Prostate gland (tissue), 2 donors: ENCODE measurements around the gene ROBO2. TPM values are rescaled to one million over a fixed set of nuclear protein-coding genes. Genes with fewer than 3 reads are reported as not detected.

ENCODE experiments used
- DNase-seq: peaks from one replicate; pipeline ENCODE4 v3.0.0-alpha.2; 2019; ENCODE audit warnings: low spot score
- H3K27ac ChIP-seq, 2 donors: fragments of 200-600 bp; sonication (generic); 2 replicates each; pipeline ENCODE4 v1.5.1; 2017 to 2019
- H3K27me3 ChIP-seq: fragments of 200-600 bp; sonication (generic); replicated peaks from 2 replicates; pipeline ENCODE4 v1.5.1; 2019; ENCODE audit not compliant: insufficient read depth
- H3K36me3 ChIP-seq, 2 donors: fragments of 200-600 bp; sonication (generic); 1 replicate in 1 of 2; 2 replicates in 1 of 2; pipeline versions ENCODE4 v1.5.1 to v1.8.1; 2017 to 2019
- H3K4me1 ChIP-seq: fragments of 200-600 bp; sonication (generic); replicated peaks from 2 replicates; pipeline ENCODE4 v1.5.1; 2019
- H3K4me3 ChIP-seq, 2 donors: fragments of 200-600 bp; sonication (generic); 2 replicates each; pipeline ENCODE4 v1.5.1; 2017 to 2019
- H3K9me3 ChIP-seq: fragments of 200-600 bp; sonication (generic); 2 replicates; pipeline ENCODE4 v1.5.1; 2017
- POLR2A ChIP-seq: fragments of 450-650 bp; IDR thresholded peaks from one replicate; pipeline ENCODE4 v1.6.1; 2016; ENCODE audit warnings: antibody characterized with exemption, mild to moderate bottlenecking
- POLR2AphosphoS5 ChIP-seq: sonication (generic); formaldehyde crosslinking; IDR thresholded peaks from one replicate; pipeline ENCODE4 v1.6.1; 2017; ENCODE audit warnings: antibody characterized with exemption
- WGBS: methylation state at CpG from one replicate; pipeline ENCODE4 v1.1.5; 2018; 5-methylcytosine and 5-hydroxymethylcytosine counted together
- intact Hi-C: fragments of 100-400 bp; cut with DNase I; formaldehyde crosslinking; loops from one replicate; pipeline ENCODE4 v1.14.2; 2022
- total RNA-seq, 2 donors: library from RNA; depleted of rRNA; stranded (reverse); fragments of >200 nt; gene quantifications; one replicate each; pipeline ENCODE4 v1.1.0, GENCODE V29; 2016
- TF ChIP-seq, protein P1 (sequence below), 4 experiments: fragments of 200-600 bp in 2 of 4; fragments of 450-650 bp in 2 of 4; sonication (generic) in 2 of 4; IDR thresholded peaks; 1 replicate in 3 of 4; 2 replicates in 1 of 4; pipeline ENCODE4 v1.5.1; 2016 to 2019; ENCODE audit warnings: antibody characterized with exemption in 4 of 4, mild to moderate bottlenecking in 2 of 4, moderate library complexity in 2 of 4

The ROBO2 gene
- total RNA-seq, 2 donors from 2014 or later = 3.6 to 18.2 TPM

DNA sequence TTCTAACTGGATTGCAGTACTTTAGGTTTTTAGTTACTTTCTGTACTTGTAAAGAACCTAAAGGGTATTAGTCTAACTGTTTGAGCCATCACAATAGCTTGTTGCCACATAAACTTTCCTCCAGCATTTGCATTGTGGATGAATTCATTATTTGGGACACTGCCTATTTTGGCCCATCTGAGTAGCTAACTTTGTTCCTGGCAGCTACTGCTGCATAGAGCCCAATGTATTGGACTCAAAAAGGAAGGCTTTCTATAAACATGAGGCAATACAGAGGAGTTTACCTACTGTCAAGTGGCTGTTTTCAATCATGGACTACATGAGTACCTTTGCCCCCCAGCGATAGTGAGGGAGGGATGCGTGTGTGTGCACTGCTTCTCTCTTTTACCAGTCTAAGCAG, 1.9 kb downstream of the ROBO2 start:
- no peak overlapping the region for H3K27ac ChIP-seq
- H3K4me1 ChIP-seq = no peaks in the 10 kb centered on the region
- intact Hi-C loops = no loop called here
- TF ChIP-seq POLR2AphosphoS5 (no peak), POLR2A (no peak)
- TF ChIP-seq, protein P1, sequence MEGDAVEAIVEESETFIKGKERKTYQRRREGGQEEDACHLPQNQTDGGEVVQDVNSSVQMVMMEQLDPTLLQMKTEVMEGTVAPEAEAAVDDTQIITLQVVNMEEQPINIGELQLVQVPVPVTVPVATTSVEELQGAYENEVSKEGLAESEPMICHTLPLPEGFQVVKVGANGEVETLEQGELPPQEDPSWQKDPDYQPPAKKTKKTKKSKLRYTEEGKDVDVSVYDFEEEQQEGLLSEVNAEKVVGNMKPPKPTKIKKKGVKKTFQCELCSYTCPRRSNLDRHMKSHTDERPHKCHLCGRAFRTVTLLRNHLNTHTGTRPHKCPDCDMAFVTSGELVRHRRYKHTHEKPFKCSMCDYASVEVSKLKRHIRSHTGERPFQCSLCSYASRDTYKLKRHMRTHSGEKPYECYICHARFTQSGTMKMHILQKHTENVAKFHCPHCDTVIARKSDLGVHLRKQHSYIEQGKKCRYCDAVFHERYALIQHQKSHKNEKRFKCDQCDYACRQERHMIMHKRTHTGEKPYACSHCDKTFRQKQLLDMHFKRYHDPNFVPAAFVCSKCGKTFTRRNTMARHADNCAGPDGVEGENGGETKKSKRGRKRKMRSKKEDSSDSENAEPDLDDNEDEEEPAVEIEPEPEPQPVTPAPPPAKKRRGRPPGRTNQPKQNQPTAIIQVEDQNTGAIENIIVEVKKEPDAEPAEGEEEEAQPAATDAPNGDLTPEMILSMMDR (IDR thresholded peaks at IDR 0.05) = no peak
- WGBS = 82% methylated on average over 2 of the region's 2 CpGs
- no peaks in the 10 kb centered on the region for H3K27me3 ChIP-seq
- H3K4me3 ChIP-seq = no peak overlapping the region
- no peak for DNase-seq
- no peaks in the 10 kb centered on the region for H3K9me3 ChIP-seq
- no peaks in the 10 kb centered on the region for H3K36me3 ChIP-seq

DNA sequence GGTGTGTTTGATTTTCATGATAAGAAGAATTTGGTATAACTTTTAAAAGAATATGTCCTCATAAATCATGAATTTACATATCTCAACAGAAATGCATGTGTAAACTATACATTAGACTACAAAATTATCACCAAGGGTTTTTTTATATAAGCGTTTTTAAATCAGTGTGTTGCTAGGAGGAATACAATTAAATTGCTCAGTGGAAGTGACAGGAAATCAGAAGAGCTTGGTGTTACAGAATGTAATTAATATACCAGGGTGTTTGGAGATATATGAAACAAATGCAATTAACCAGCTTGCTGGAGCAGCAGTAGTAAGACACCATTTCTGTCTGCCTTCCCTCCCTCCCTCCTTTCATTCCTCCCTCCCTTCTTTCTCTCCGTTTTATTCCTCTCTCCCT, 2.4 kb downstream of the ROBO2 start:
- Histone ChIP-seq H3K36me3 (no peaks in the 10 kb centered on the region), H3K4me1 (no peaks in the 10 kb centered on the region), H3K27ac (no peak overlapping the region), H3K4me3 (no peak overlapping the region), H3K27me3 (no peaks in the 10 kb centered on the region), H3K9me3 (no peaks in the 10 kb centered on the region)
- intact Hi-C loops = no loop called here
- WGBS = 62% methylated on average over 2 of the region's 2 CpGs
- TF ChIP-seq, protein P1 (IDR thresholded peaks at IDR 0.05) = no peak
- TF ChIP-seq POLR2A (no peak), POLR2AphosphoS5 (no peak)
- no peak for DNase-seq

DNA sequence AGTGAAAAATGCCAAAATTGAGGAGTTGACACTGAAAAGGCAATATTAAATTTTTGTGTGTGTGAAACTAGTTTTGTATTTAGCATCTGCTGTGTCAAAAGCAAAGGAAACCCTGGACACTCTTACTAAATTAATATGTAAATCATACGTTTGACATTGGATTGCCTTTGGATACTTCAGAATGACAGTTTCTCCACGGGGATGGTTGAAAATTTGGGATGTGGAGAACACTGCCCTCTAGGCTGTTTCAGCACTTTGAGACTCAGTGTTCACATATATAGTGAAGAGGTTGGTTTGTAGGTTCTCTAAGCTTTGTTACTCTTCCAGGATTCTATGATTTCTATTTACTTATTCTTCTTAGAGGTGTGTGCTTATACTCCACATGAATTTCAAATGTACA, 3.0 kb downstream of the ROBO2 start:
- Histone ChIP-seq H3K4me1 (no peaks in the 10 kb centered on the region), H3K9me3 (no peaks in the 10 kb centered on the region), H3K4me3 (no peak overlapping the region), H3K27me3 (no peaks in the 10 kb centered on the region), H3K36me3 (no peaks in the 10 kb centered on the region), H3K27ac (no peak overlapping the region)
- TF ChIP-seq, protein P1 (IDR thresholded peaks at IDR 0.05) = peak in 1 of 4 experiments; percentile 10
- no peak for TF ChIP-seq POLR2AphosphoS5
- WGBS = 33% methylated on average over 2 of the region's 2 CpGs
- intact Hi-C loops = no loop called here
- DNase-seq = no peak

DNA sequence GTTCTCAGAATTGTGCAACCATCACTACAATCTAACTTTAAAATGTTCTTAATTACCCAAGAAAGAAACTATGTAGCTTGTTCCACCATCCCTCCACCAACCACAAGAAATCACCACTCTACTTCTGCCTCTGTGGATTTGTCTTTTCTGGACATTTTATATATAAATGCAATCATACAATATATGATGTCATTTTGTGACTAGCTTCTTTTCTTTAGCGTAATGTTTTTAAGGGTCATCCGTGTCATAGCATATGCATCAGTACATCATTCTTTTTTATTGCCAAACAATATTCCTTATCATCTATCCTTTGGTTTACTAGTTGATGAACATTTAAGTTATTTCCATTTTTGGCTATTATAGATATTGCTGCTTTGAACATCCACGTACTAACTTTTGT, 5.8 kb downstream of the ROBO2 start:
- Histone ChIP-seq H3K27ac (no peak overlapping the region), H3K4me1 (no peaks in the 10 kb centered on the region), H3K9me3 (no peaks in the 10 kb centered on the region), H3K4me3 (no peak overlapping the region), H3K27me3 (no peaks in the 10 kb centered on the region), H3K36me3 (no peaks in the 10 kb centered on the region)
- no peak for DNase-seq
- WGBS = 98% methylated on average over 3 of the region's 3 CpGs
- intact Hi-C loops = no loop called here
- no peak for TF ChIP-seq POLR2A
- TF ChIP-seq, protein P1 (IDR thresholded peaks at IDR 0.05) = no peak

DNA sequence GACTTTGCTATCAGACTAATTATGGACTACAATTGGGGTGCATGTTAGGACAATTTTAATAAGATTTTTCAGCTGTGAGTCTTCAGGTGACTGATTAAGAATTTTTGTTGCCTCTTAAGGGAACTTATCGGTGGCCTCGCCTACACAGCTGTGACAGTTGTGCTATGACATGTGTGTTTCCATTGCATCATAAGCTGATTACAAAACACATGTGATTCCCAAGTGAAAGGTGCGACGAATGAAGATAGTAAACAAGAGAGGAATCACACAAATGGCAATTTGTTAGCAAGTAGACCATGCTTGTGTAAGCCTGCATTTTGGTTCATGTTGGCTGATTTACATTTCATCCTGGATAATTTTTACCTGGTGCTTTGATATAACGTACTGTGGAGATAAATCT, 8.3 kb downstream of the ROBO2 start:
- intact Hi-C loops = no loop called here
- Histone ChIP-seq H3K27ac (no peak overlapping the region), H3K4me3 (no peak overlapping the region), H3K36me3 (no peaks in the 10 kb centered on the region), H3K4me1 (no peaks in the 10 kb centered on the region), H3K27me3 (no peaks in the 10 kb centered on the region), H3K9me3 (no peaks in the 10 kb centered on the region)
- TF ChIP-seq POLR2AphosphoS5 = no peak
- TF ChIP-seq POLR2A = no peak
- no peak for DNase-seq
- WGBS = 89% methylated on average over 5 of the region's 5 CpGs
